Epithelial cell of proximal tubule (primary cell): ENCODE data around the gene TXNIP. TPM values are rescaled to one million over a fixed set of nuclear protein-coding genes. Genes with fewer than 3 reads are reported as not detected.
A peak's percentile ranks its signal among the peaks of the same experiment; 100 is the strongest.

Source experiments
- DNase-seq: peaks from one replicate; pipeline ENCODE4 v3.0.0-alpha.2; 2011; ENCODE audit warnings: low read depth
- H3K4me3 ChIP-seq: 2 replicates; pipeline ENCODE4 v1.5.1; 2011; ENCODE audit warnings: low read depth, mild to moderate bottlenecking, low read length
- CTCF ChIP-seq: conservative IDR thresholded peaks from 2 replicates; pipeline ENCODE4 v1.5.1; 2012; ENCODE audit warnings: low read depth, mild to moderate bottlenecking, low read length
- total RNA-seq: library from RNA; depleted of rRNA; stranded (reverse); fragments of >200 nt; gene quantifications from 2 replicates; pipeline ENCODE4 v1.2.3, GENCODE V29; 2015

TXNIP gene
- total RNA-seq, 1 donor from 2014 or later = 198 TPM

GRCh38 chr1:145983960-145984830 is 12.2 kb downstream of the TXNIP start:
- DNase-seq = no peak
- TF ChIP-seq CTCF = no peak
- H3K4me3 ChIP-seq = no peak overlapping the region

- no peak for TF ChIP-seq CTCF
- no peak for DNase-seq
- no peak overlapping the region for H3K4me3 ChIP-seq
These were observed 13.1 kb downstream of the TXNIP start for GRCh38 chr1:145983206-145983675.

- no peak overlapping the region for H3K4me3 ChIP-seq
- no peak for DNase-seq
- no peak for TF ChIP-seq CTCF
These were observed 14.2 kb downstream of the TXNIP start for GRCh38 chr1:145982010-145982723.

GRCh38 chr1:145980457-145980994 is 15.9 kb downstream of the TXNIP start:
- H3K4me3 ChIP-seq = no peak overlapping the region
- TF ChIP-seq CTCF = no peak
- no peak for DNase-seq

GRCh38 chr1:145979746-145980456 is 16.5 kb downstream of the TXNIP start:
- no peak overlapping the region for H3K4me3 ChIP-seq
- DNase-seq = no peak
- TF ChIP-seq CTCF = no peak

- DNase-seq = peak; percentile 96
- H3K4me3 ChIP-seq = peak overlapping the region; percentile 19
- TF ChIP-seq CTCF = peak; percentile 39
These were observed 17.3 kb downstream of the TXNIP start for GRCh38 chr1:145978854-145979745.
